ENCODE measurements around the gene EXOSC2.
"Not testable (repeated sequence)": the region's sequence is repeated elsewhere in the genome, so short reads cannot be mapped to it uniquely, and the experiment has no call there.

EXOSC2 gene

DNA sequence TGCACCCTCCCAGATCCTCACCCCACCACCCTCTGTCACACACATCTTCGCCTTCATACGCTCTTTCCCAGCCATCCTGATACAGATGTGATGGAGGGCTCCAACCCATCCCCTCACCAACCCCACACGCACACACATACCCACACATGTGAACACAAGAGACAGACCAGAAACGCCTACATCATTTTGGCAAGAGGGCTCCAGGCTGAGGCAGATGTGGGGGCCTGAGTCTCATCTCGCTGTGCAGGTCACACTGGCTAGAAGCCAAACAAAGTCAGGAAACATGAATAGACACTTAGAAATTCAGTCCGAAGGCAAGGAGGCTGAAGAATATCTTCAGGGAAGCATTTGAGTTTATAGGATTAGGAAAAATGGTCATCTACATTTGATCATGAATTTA is 22.9 kb upstream of the EXOSC2 start:
- Histone ChIP-seq H3K27me3 (ENCODE audit: control insufficient read depth, insufficient read depth, low read length) (peaks cover 31% of the 10 kb centered on the region), H3K9ac (ENCODE audit: low read length) (no peak overlapping the region), H3K36me3 (ENCODE audit: control insufficient read depth, insufficient read depth, low read length) (no peaks in the 10 kb centered on the region)

GRCh38 chr9:130672466-130672865 is 21.1 kb upstream of the EXOSC2 start:
- peaks cover 13% of the 10 kb centered on the region for H3K27me3 ChIP-seq (ENCODE audit: control insufficient read depth, insufficient read depth, low read length)
- no peaks in the 10 kb centered on the region for H3K36me3 ChIP-seq (ENCODE audit: control insufficient read depth, insufficient read depth, low read length)
- H3K9ac ChIP-seq (ENCODE audit: low read length): no peak overlapping the region
- no peaks in the 10 kb centered on the region for H3K4me1 ChIP-seq (ENCODE audit: control insufficient read depth, insufficient read depth, low read length)
- H3K9me3 ChIP-seq (ENCODE audit: control insufficient read depth, low read length): no peaks in the 10 kb centered on the region
- H3K4me3 ChIP-seq (ENCODE audit: low read length): no peak overlapping the region

More for the DNA sequence above, 22.9 kb upstream of the EXOSC2 start:
- H3K4me3 ChIP-seq (ENCODE audit: low read length): no peak overlapping the region
- no peaks in the 10 kb centered on the region for H3K9me3 ChIP-seq (ENCODE audit: control insufficient read depth, low read length)
- H3K4me1 ChIP-seq (ENCODE audit: control insufficient read depth, insufficient read depth, low read length): peaks cover 2% of the 10 kb centered on the region

GRCh38 chr9:130672933-130673615 is 20.5 kb upstream of the EXOSC2 start:
- peaks cover 7% of the 10 kb centered on the region for H3K27me3 ChIP-seq (ENCODE audit: control insufficient read depth, insufficient read depth, low read length)
- no peaks in the 10 kb centered on the region for H3K9me3 ChIP-seq (ENCODE audit: control insufficient read depth, low read length)
- H3K4me1 ChIP-seq (ENCODE audit: control insufficient read depth, insufficient read depth, low read length): no peaks in the 10 kb centered on the region
- no peak overlapping the region for H3K9ac ChIP-seq (ENCODE audit: low read length)
- H3K36me3 ChIP-seq (ENCODE audit: control insufficient read depth, insufficient read depth, low read length): no peaks in the 10 kb centered on the region
- no peak overlapping the region for H3K4me3 ChIP-seq (ENCODE audit: low read length)

DNA sequence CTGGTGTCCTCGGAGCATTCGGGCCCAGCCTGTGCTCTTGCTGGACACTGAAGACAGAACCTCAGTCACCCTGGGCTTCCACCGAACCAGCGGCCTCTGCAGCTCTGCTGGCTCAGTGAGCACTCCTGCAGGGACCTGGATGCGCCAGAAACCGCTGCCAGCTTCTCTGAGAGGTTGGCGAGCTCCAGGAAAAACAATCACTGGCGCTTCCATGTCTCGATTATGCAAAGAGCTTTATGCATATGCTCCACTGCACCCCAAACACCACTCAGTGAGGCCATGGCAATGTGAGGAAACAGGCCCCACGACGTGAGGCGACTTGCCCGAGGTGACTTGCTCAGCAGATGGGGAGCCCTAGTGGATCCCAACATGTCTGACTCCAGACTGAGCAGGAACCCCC is 18.2 kb upstream of the EXOSC2 start:
- no peaks in the 10 kb centered on the region for H3K4me1 ChIP-seq (ENCODE audit: control insufficient read depth, insufficient read depth, low read length)
- no peak overlapping the region for H3K4me3 ChIP-seq (ENCODE audit: low read length)
- H3K36me3 ChIP-seq (ENCODE audit: control insufficient read depth, insufficient read depth, low read length): no peaks in the 10 kb centered on the region
- no peak overlapping the region for H3K9ac ChIP-seq (ENCODE audit: low read length)
- H3K27me3 ChIP-seq (ENCODE audit: control insufficient read depth, insufficient read depth, low read length): peaks cover 4% of the 10 kb centered on the region
- no peaks in the 10 kb centered on the region for H3K9me3 ChIP-seq (ENCODE audit: control insufficient read depth, low read length)

DNA sequence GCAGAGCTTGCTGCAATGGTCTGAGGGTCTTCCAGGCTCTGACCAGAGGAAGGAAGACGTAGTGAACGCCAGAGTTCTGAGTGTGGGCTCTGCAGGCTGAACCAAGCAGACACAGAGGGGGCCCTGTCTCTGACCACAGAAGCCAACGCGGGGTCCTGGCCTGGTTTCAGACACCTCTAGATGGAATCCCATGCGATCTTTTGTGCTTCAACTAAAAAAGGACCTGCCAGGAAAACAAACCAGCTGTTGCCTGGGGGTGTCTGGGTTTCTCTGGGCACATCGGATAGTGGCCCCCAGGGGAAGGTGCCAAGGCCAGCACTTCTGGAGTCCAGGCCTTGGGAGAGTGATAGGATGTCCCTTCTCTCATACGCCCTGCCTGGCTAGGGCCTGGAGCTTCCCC is 16.3 kb upstream of the EXOSC2 start:
- Histone ChIP-seq H3K4me1 (ENCODE audit: control insufficient read depth, insufficient read depth, low read length) (peaks cover 9% of the 10 kb centered on the region), H3K27me3 (ENCODE audit: control insufficient read depth, insufficient read depth, low read length) (peaks cover 7% of the 10 kb centered on the region), H3K9me3 (ENCODE audit: control insufficient read depth, low read length) (no peaks in the 10 kb centered on the region), H3K9ac (ENCODE audit: low read length) (no peak overlapping the region), H3K36me3 (ENCODE audit: control insufficient read depth, insufficient read depth, low read length) (no peaks in the 10 kb centered on the region), H3K4me3 (ENCODE audit: low read length) (no peak overlapping the region)

GRCh38 chr9:130680836-130681768 is 12.5 kb upstream of the EXOSC2 start:
- no peak overlapping the region for H3K4me3 ChIP-seq (ENCODE audit: low read length)
- H3K36me3 ChIP-seq (ENCODE audit: control insufficient read depth, insufficient read depth, low read length): no peaks in the 10 kb centered on the region
- peak overlapping the region; percentile 53 for H3K9ac ChIP-seq (ENCODE audit: low read length)
- peaks cover 7% of the 10 kb centered on the region for H3K27me3 ChIP-seq (ENCODE audit: control insufficient read depth, insufficient read depth, low read length)
- H3K4me1 ChIP-seq (ENCODE audit: control insufficient read depth, insufficient read depth, low read length): peaks cover 12% of the 10 kb centered on the region
- no peaks in the 10 kb centered on the region for H3K9me3 ChIP-seq (ENCODE audit: control insufficient read depth, low read length)

DNA sequence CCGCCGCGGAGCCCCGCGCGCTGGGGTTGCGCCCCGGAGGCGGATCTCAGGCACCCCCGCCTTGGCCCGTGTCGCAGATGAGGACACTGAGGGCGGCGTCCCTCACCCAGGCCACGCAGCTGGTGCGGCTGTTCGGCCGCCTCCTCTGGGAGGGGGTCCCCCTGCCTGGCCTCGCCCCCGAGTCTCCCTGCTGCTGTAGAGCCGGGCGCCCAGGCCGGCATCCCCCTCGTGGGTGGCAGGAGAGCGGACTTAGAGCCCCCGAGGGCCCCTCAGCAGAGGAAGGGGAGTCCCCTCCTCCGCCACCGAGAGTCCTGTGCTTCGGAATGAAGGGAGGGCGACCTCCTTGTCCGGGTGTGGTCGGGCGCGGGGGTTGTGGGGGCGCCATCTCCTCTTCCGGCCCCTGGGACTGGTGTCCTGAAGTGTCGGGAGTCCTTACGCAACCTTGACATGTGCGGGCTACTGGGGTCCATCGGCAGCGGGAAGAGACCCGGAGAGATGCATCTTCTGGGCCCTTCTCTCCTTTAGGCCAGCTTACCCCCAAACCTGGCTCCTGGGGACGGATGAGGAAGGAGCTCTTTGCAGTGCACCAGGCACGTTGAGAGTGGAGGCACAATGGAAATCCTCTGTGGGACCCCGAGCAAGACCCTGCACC is 11.7 kb upstream of the EXOSC2 start:
- Histone ChIP-seq H3K9me3 (ENCODE audit: control insufficient read depth, low read length) (no peaks in the 10 kb centered on the region), H3K9ac (ENCODE audit: low read length) (peak overlapping the region; percentile 53), H3K27me3 (ENCODE audit: control insufficient read depth, insufficient read depth, low read length) (peaks cover 7% of the 10 kb centered on the region), H3K4me1 (ENCODE audit: control insufficient read depth, insufficient read depth, low read length) (peaks cover 12% of the 10 kb centered on the region), H3K36me3 (ENCODE audit: control insufficient read depth, insufficient read depth, low read length) (no peaks in the 10 kb centered on the region), H3K4me3 (ENCODE audit: low read length) (peak overlapping the region; percentile 50)

GRCh38 chr9:130682421-130683121 is 11.0 kb upstream of the EXOSC2 start:
- Histone ChIP-seq H3K36me3 (ENCODE audit: control insufficient read depth, insufficient read depth, low read length) (no peaks in the 10 kb centered on the region), H3K27me3 (ENCODE audit: control insufficient read depth, insufficient read depth, low read length) (peaks cover 7% of the 10 kb centered on the region), H3K9ac (ENCODE audit: low read length) (peak overlapping the region; percentile 53), H3K4me1 (ENCODE audit: control insufficient read depth, insufficient read depth, low read length) (peaks cover 12% of the 10 kb centered on the region), H3K4me3 (ENCODE audit: low read length) (peak overlapping the region; percentile 50), H3K9me3 (ENCODE audit: control insufficient read depth, low read length) (no peaks in the 10 kb centered on the region)

DNA sequence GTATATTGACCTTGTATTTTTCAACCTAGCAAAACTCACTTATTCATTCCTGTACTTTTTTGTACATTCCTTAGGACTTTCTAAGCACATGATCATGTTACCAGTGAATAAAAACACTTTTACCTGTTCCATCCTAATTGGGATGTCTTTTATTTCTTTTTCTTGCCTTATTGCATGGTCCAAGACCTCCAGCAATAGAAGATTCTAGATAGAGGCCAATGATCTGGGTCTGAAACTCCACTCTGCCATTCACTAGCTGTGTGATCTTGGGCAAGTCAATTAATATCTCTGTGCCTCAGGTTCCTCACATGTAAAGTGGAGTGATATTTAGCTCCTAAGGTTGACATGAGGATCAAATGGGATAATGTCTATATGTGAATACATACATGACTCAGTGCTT is 8.5 kb upstream of the EXOSC2 start:
- Histone ChIP-seq H3K36me3 (ENCODE audit: control insufficient read depth, insufficient read depth, low read length) (no peaks in the 10 kb centered on the region), H3K4me1 (ENCODE audit: control insufficient read depth, insufficient read depth, low read length) (peaks cover 20% of the 10 kb centered on the region), H3K9ac (ENCODE audit: low read length) (no peak overlapping the region), H3K27me3 (ENCODE audit: control insufficient read depth, insufficient read depth, low read length) (peaks cover 4% of the 10 kb centered on the region), H3K4me3 (ENCODE audit: low read length) (no peak overlapping the region), H3K9me3 (ENCODE audit: control insufficient read depth, low read length) (no peaks in the 10 kb centered on the region)

- H3K4me1 ChIP-seq (ENCODE audit: control insufficient read depth, insufficient read depth, low read length): peaks cover 23% of the 10 kb centered on the region
- not testable (repeated sequence) for H3K36me3 ChIP-seq (ENCODE audit: control insufficient read depth, insufficient read depth, low read length); H3K27me3 ChIP-seq (ENCODE audit: control insufficient read depth, insufficient read depth, low read length); H3K9me3 ChIP-seq (ENCODE audit: control insufficient read depth, low read length); H3K4me3 ChIP-seq (ENCODE audit: low read length); H3K9ac ChIP-seq (ENCODE audit: low read length)
Observed at GRCh38 chr9:130685945-130686344, 7.6 kb upstream of the EXOSC2 start.

- Histone ChIP-seq H3K4me3 (ENCODE audit: low read length) (no peak overlapping the region), H3K27me3 (ENCODE audit: control insufficient read depth, insufficient read depth, low read length) (no peaks in the 10 kb centered on the region), H3K4me1 (ENCODE audit: control insufficient read depth, insufficient read depth, low read length) (peaks cover 15% of the 10 kb centered on the region), H3K36me3 (ENCODE audit: control insufficient read depth, insufficient read depth, low read length) (no peaks in the 10 kb centered on the region), H3K9ac (ENCODE audit: low read length) (no peak overlapping the region), H3K9me3 (ENCODE audit: control insufficient read depth, low read length) (no peaks in the 10 kb centered on the region)
Observed at GRCh38 chr9:130687615-130688014, 6.0 kb upstream of the EXOSC2 start.
